Neuronal stem cell (in vitro differentiated cells): ENCODE data around the gene MMP21.

ENCODE experiments used
- DNase-seq: peaks from one replicate; pipeline ENCODE4 v3.0.0-alpha.2; 2013; ENCODE audit warnings: low spot score
- H2AFZ ChIP-seq: one replicate; pipeline ENCODE4 v1.6.1; 2013; ENCODE audit warnings: mild to moderate bottlenecking, low read length, inconsistent platforms
- H2AK5ac ChIP-seq: 2 replicates; pipeline ENCODE4 v1.6.1; 2013; ENCODE audit warnings: low read depth, mild to moderate bottlenecking, inconsistent platforms, low read length, moderate library complexity, mixed read lengths
- H2BK120ac ChIP-seq: 2 replicates; pipeline ENCODE4 v1.6.1; 2013; ENCODE audit warnings: low read depth, mild to moderate bottlenecking, inconsistent platforms, low read length, moderate library complexity, mixed read lengths
- H2BK12ac ChIP-seq: one replicate; pipeline ENCODE4 v1.6.1; 2013; ENCODE audit warnings: low read length, inconsistent platforms
- H2BK15ac ChIP-seq: 2 replicates; pipeline ENCODE4 v1.6.1; 2013; ENCODE audit warnings: mild to moderate bottlenecking, low read length, inconsistent platforms, mixed read lengths
- H2BK5ac ChIP-seq: one replicate; pipeline ENCODE4 v1.6.1; 2013; ENCODE audit warnings: inconsistent platforms, mild to moderate bottlenecking, low read length, moderate library complexity
- H3K14ac ChIP-seq: one replicate; pipeline ENCODE4 v1.6.1; 2013; ENCODE audit warnings: low read length, inconsistent platforms
- H3K18ac ChIP-seq: 2 replicates; pipeline ENCODE4 v1.6.1; 2013; ENCODE audit warnings: low read length, inconsistent platforms
- H3K23ac ChIP-seq: 2 replicates; pipeline ENCODE4 v1.6.1; 2013; ENCODE audit warnings: low read depth, mild to moderate bottlenecking, mixed read lengths, low read length, inconsistent platforms; ENCODE audit not compliant: poor library complexity
- H3K27ac ChIP-seq: replicated peaks from 3 replicates; pipeline ENCODE4 v1.5.1; 2013; ENCODE audit warnings: low read length, inconsistent platforms
- H3K27me3 ChIP-seq, 3 experiments: 2 replicates each; pipeline ENCODE4 v1.6.1; 2013; ENCODE audit warnings: low read length in 3 of 3, mild to moderate bottlenecking in 2 of 3, inconsistent platforms in 1 of 3, low read depth in 1 of 3, mixed read lengths in 1 of 3, moderate library complexity in 1 of 3; ENCODE audit not compliant: control insufficient read depth in 3 of 3, insufficient read depth in 3 of 3
- H3K36me3 ChIP-seq, 2 donors: replicated peaks in 1 of 2; 2 replicates each; pipeline ENCODE4 v1.6.1; 2013; ENCODE audit warnings: low read length in 2 of 2; ENCODE audit not compliant: control insufficient read depth in 2 of 2, insufficient read depth in 2 of 2
- H3K4ac ChIP-seq: 2 replicates; pipeline ENCODE4 v1.6.1; 2013; ENCODE audit warnings: inconsistent platforms, mild to moderate bottlenecking, low read length, moderate library complexity
- H3K4me1 ChIP-seq, 2 donors: 1 replicate in 1 of 2; 2 replicates in 1 of 2; pipeline ENCODE4 v1.6.1; 2013; ENCODE audit warnings: low read length in 2 of 2, low read depth in 1 of 2; ENCODE audit not compliant: control insufficient read depth in 2 of 2, insufficient read depth in 1 of 2
- H3K4me2 ChIP-seq: one replicate; pipeline ENCODE4 v1.6.1; 2013; ENCODE audit warnings: mild to moderate bottlenecking, low read length, inconsistent platforms; ENCODE audit not compliant: insufficient read depth, poor library complexity, severe bottlenecking
- H3K4me3 ChIP-seq, 2 donors: 2 replicates each; pipeline ENCODE4 v1.5.1; 2013; ENCODE audit warnings: low read length in 2 of 2, mild to moderate bottlenecking in 2 of 2, inconsistent platforms in 1 of 2, moderate library complexity in 1 of 2
- H3K79me1 ChIP-seq: one replicate; pipeline ENCODE4 v1.6.1; 2013; ENCODE audit warnings: low read depth, mild to moderate bottlenecking, inconsistent platforms, low read length, moderate library complexity
- H3K9ac ChIP-seq: one replicate; pipeline ENCODE4 v1.6.1; 2013; ENCODE audit warnings: mild to moderate bottlenecking, low read depth, low read length, inconsistent platforms; ENCODE audit not compliant: poor library complexity
- H3K9me3 ChIP-seq, 2 donors: replicated peaks in 1 of 2; 2 replicates each; pipeline versions ENCODE3 to v1.6.1; 2013; ENCODE audit warnings: low read length in 2 of 2, mild to moderate bottlenecking in 2 of 2, inconsistent platforms in 1 of 2, low read depth in 1 of 2, mixed read lengths in 1 of 2, moderate library complexity in 1 of 2; ENCODE audit not compliant: control insufficient read depth in 2 of 2, insufficient read depth in 1 of 2
- H4K8ac ChIP-seq: one replicate; pipeline ENCODE4 v1.6.1; 2013; ENCODE audit warnings: low read depth, mild to moderate bottlenecking, inconsistent platforms, low read length, moderate library complexity
- H4K91ac ChIP-seq: one replicate; pipeline ENCODE4 v1.6.1; 2013; ENCODE audit warnings: low read length, low read depth, mild to moderate bottlenecking, inconsistent platforms; ENCODE audit not compliant: poor library complexity
- WGBS, 2 donors: extraction: QIAGEN DNeasy Blood & Tissue Kit; methylation state at CpG; one replicate each; pipeline ENCODE4 v1.1.7; 2013; ENCODE audit warnings: missing lambda C conversion rate in 2 of 2, mixed read lengths in 1 of 2; ENCODE audit not compliant: insufficient read length in 2 of 2, insufficient replicate concordance in 1 of 2; ENCODE audit errors: extremely low coverage in 2 of 2; 5-methylcytosine and 5-hydroxymethylcytosine counted together

The MMP21 gene

DNA sequence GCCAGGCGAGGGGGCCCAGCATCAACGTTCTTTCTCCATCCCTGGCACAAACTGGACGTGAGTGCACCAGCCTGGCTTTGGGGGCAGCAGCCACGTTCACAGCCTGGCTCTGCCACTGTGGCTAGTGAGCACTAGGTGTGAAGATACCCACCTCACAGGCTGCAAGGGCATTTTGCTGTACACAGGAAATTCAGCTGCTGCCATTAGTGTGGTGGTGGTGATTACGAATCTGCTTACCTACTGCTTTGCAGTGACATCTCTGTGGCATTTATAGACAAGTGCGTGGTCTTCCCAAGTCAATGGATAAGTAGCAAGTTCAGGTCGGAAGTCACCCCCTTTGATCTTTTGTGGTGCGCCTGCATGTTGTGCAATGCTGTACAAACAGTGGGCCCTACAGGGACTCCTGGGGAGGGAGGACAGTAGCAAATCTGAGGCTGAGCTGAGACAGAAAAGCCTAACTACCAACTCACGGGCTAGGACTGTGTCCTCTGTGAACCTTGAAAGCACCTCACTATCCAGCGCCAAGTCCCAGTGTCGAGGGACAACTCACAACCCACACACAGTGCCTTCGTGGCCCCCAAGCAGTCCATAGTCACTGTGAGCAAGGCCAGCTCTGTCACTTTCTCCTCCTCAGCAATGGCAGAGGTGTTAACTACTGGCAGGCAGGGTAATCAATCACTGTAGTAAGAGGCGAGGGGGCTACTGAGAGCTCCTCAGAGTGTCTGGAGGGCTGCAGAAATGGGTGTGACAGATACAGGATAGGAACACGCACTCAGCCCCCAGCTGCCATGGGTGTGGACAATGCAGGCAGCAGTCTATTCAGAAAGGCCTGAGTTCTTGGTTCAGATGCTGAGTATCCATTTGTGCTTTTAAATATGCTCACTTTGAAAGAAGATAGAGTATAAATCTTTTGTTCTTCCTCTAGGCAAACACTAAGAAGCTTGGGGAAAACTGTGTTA lies 17.0 kb upstream of the MMP21 start:
- Histone ChIP-seq H3K27ac (no peak overlapping the region), H4K8ac (no peak overlapping the region), H3K36me3 (peaks cover 18 to 60% of the 10 kb centered on the region in 2 donors), H3K23ac (no peak overlapping the region), H3K4me2 (no peak overlapping the region), H2BK12ac (no peak overlapping the region), H2AK5ac (no peak overlapping the region), H2BK120ac (no peak overlapping the region), H3K9me3 (no peaks in the 10 kb centered on the region), H2BK15ac (no peak overlapping the region), H3K79me1 (no peaks in the 10 kb centered on the region), H2AFZ (no peak overlapping the region), H3K18ac (no peak overlapping the region), H3K4me3 (no peak overlapping the region), H3K9ac (no peak overlapping the region), H3K4ac (no peak overlapping the region), H3K4me1 (no peaks in the 10 kb centered on the region), H4K91ac (no peak overlapping the region), H3K14ac (no peak overlapping the region), H2BK5ac (no peak overlapping the region), H3K27me3 (no peaks in the 10 kb centered on the region)
- no peak for DNase-seq
- WGBS, 2 donors, result no CpG with 5 or more reads among the region's 14 CpGs

DNA sequence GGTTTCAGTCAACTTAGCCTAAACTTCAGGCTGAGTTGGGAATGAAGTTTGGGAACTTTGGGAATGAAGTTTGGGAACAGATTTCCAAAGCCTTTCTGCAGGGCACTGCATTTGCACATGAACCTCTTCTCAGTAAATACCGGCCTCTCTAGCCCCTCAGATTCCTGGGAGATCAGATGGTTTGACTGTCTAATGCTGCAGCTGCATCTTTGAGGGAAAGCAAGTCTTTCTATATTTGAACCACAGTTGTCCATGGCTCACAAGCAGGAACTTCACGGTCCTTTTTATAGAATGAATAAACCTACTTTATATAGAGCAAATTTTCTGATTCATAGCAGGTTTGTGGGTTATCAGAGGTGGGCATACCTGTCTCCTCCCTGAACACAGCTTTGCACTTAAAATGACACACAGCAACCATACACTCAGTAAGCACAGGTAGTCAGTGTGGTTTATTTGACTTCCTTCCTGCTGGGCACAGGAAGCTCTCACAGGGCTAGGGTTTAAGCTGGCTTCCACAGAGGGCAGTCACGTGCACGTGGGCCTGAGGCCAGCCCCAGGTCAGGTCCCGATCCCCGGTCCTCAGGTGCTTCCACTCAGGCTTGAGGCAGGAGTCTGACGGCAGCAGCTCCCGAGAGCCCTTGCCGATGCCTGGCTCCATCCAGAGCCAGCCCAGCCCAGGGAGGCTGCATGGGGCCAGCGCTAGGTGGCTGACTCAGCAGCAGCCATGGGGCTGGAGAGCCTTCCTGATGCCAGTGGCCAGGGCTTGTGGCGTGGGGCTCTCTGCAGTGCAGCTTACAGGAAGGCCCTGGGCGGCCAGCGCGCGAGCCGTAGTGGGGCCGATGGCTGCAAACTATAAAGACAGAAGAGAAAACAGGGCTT lies 12.8 kb upstream of the MMP21 start:
- no peak for DNase-seq
- no CpG with 5 or more reads among the region's 17 CpGs for WGBS, 2 donors

DNA sequence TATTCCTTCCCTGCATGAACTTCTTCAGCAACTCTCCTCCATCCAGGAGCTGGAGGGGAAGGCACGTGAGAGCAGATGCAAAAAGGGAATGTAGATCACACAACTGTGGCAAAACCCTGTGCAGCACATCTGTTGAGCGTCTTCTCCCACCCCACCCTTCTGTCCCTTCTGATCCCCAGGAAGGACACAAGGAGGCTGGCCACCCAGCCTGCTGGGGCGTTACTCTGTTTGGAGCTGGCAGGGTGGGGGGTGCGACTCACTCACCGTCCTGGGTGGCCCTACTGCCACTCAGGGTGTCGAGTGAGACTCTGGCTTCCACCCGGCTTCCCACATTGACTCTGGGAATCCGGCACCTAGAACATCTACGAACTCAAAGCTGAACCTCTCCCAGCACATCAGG lies 10.2 kb upstream of the MMP21 start:
- Histone ChIP-seq H3K18ac (no peak overlapping the region), H3K79me1 (no peaks in the 10 kb centered on the region), H3K9ac (no peak overlapping the region), H2BK120ac (no peak overlapping the region), H3K27me3 (no peaks in the 10 kb centered on the region), H3K9me3 (no peaks in the 10 kb centered on the region), H4K91ac (no peak overlapping the region), H3K4ac (no peak overlapping the region), H3K4me2 (no peak overlapping the region), H3K14ac (no peak overlapping the region), H2AFZ (no peak overlapping the region), H3K4me1 (peaks cover 0 to 5% of the 10 kb centered on the region in 2 donors), H3K4me3 (no peak overlapping the region), H3K27ac (no peak overlapping the region), H2BK5ac (no peak overlapping the region), H4K8ac (no peak overlapping the region), H2AK5ac (no peak overlapping the region), H2BK12ac (no peak overlapping the region), H2BK15ac (no peak overlapping the region), H3K36me3 (peaks cover 4 to 10% of the 10 kb centered on the region in 2 donors), H3K23ac (no peak overlapping the region)
- DNase-seq, result no peak
- WGBS, 2 donors, result no CpG with 5 or more reads among the region's 9 CpGs

More for the DNA sequence above, 12.8 kb upstream of the MMP21 start:
- no peak overlapping the region for H4K91ac ChIP-seq
- no peak overlapping the region for H3K18ac ChIP-seq
- H3K4me1 ChIP-seq, result no peaks in the 10 kb centered on the region
- H3K4ac ChIP-seq, result no peak overlapping the region
- no peaks in the 10 kb centered on the region for H3K27me3 ChIP-seq
- peaks cover 10 to 28% of the 10 kb centered on the region in 2 donors for H3K36me3 ChIP-seq
- no peak overlapping the region for H2AK5ac ChIP-seq
- no peak overlapping the region for H3K27ac ChIP-seq
- no peak overlapping the region for H3K4me3 ChIP-seq
- H2BK15ac ChIP-seq, result no peak overlapping the region
- H3K4me2 ChIP-seq, result no peak overlapping the region
- no peak overlapping the region for H2AFZ ChIP-seq
- no peaks in the 10 kb centered on the region for H3K79me1 ChIP-seq
- no peaks in the 10 kb centered on the region for H3K9me3 ChIP-seq
- no peak overlapping the region for H3K23ac ChIP-seq
- no peak overlapping the region for H3K14ac ChIP-seq
- H2BK12ac ChIP-seq, result no peak overlapping the region
- H3K9ac ChIP-seq, result no peak overlapping the region
- no peak overlapping the region for H4K8ac ChIP-seq
- H2BK120ac ChIP-seq, result no peak overlapping the region
- no peak overlapping the region for H2BK5ac ChIP-seq

DNA sequence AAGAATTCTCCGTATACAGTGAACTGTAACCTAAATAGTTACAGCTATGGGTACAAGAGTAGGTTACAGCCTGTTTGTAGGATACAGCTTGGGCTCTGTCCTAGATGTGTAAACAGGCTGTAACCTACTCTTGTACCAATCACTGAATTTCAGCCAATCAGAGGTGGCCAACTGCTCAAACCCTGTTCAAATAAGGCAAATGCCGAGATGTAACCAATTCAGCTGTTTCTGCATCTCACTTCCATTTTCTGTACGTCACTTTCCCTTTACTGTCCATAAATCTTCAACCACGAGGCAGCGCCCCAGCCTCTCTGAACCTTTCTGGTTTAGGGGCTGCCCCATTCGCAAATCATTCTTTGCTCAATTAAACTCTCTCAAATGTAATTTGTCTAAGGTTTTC lies 8.3 kb upstream of the MMP21 start:
- no peak overlapping the region for H4K8ac ChIP-seq
- H3K14ac ChIP-seq, result no peak overlapping the region
- H2BK120ac ChIP-seq, result no peak overlapping the region
- no peak overlapping the region for H2BK15ac ChIP-seq
- no peak overlapping the region for H3K23ac ChIP-seq
- H3K9ac ChIP-seq, result no peak overlapping the region
- no peaks in the 10 kb centered on the region for H3K27me3 ChIP-seq
- WGBS, 2 donors, result no CpG with 5 or more reads among the region's 6 CpGs
- H3K79me1 ChIP-seq, result no peaks in the 10 kb centered on the region
- H2AFZ ChIP-seq, result no peak overlapping the region
- peaks cover 0 to 3% of the 10 kb centered on the region in 2 donors for H3K9me3 ChIP-seq
- H3K4me3 ChIP-seq, result no peak overlapping the region
- H3K4me1 ChIP-seq, result peaks cover 0 to 5% of the 10 kb centered on the region in 2 donors
- no peak overlapping the region for H3K27ac ChIP-seq
- H3K4me2 ChIP-seq, result no peak overlapping the region
- H2AK5ac ChIP-seq, result no peak overlapping the region
- H4K91ac ChIP-seq, result no peak overlapping the region
- no peak overlapping the region for H3K4ac ChIP-seq
- no peak overlapping the region for H2BK12ac ChIP-seq
- peaks cover under 1 to 3% of the 10 kb centered on the region in 2 donors for H3K36me3 ChIP-seq
- no peak for DNase-seq
- H3K18ac ChIP-seq, result no peak overlapping the region
- H2BK5ac ChIP-seq, result no peak overlapping the region
